GM18498 (cell line): ENCODE measurements around the gene UROD.
"Not testable (repeated sequence)": the region's sequence is repeated elsewhere in the genome, so short reads cannot be mapped to it uniquely, and the experiment has no call there.

Experiments used
- ATAC-seq: cut with Tn5 transposase; IDR thresholded peaks from one replicate; pipeline ENCODE4 v1.9.1; 2021; ENCODE audit warnings: mild to moderate bottlenecking, moderate library complexity; ENCODE audit not compliant: unreplicated experiment

UROD gene

DNA sequence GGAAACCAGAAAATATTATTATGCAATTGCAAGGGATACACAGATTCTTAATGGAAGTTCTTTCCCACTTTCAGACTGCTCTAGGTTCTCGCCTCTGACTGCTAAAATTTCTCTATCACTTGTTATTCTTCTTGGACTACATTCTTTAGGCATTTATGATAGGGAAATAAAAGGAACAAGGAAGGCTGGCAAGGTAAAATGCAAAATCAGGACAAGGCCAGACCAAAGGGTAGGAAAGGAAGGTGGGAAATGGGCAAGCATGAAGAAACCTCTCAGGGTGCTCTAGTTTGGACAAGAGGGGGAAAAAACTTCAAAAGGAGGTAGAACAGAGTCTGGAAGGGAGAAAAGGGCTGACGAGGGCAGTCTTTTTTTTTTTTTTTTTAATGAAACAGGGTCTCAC, 26.2 kb downstream of the UROD start:
- no peak for ATAC-seq

- no peak for ATAC-seq
Observed at GRCh38 chr1:45038661-45039364, 26.8 kb downstream of the UROD start.

DNA sequence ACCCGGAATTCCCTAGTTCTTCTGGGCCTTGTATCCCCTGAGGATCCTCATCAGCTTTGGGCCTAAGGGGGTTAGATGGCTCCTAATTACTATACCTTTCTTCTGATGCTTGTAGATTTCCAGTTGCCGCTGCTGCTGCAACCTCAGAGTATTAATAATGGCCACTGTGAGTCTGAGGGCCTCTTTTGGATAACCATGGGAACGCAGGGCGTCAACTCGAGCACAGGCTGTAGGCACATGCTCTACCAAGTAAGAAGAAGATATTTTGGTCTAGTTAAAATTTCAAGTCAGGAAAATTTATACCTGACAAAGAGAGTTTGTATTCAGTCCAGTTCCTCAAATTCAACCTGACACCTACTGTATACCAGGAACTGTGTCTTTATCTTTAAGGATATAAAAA, 28.2 kb downstream of the UROD start:
- no peak for ATAC-seq

GRCh38 chr1:45043094-45043493, 31.0 kb downstream of the UROD start:
- no peak for ATAC-seq

DNA sequence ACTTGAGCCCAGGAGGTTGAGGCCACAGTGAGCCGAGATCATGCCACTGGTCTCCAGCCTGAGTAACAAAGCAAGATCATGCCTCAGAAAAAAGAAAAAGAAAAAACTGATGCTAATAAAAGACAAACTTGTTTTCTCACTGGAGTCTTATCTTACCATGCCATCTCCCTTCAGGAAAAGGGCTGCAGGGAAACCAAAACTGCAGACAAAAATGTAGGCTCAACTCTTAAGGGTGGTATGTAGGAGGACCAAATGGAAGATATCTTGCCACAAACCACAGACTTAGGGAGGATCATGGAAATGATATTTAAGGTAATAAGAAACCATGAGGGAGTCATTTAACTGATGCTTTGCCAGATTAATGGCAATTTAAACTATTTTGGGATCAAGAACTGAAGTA, 32.9 kb downstream of the UROD start:
- no peak for ATAC-seq

DNA sequence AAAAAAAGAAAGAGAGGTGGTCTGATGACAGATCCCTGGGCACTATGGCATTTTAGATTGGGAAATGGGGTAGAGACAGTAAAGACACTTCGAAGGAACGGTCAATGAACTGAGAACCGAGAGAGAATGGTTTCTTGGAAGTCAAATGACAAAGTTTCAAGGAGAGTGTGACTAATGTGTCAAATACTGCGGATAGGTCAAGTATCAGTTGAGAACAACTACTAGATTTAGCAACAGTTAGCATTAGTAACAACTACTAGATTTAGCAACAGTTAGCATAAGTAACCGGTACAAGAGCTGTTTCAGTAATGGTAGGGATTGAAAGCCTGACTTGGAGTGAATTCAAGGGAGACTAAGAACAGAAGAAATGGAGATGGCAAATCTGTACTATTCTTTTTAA, 35.0 kb downstream of the UROD start:
- no peak for ATAC-seq

DNA sequence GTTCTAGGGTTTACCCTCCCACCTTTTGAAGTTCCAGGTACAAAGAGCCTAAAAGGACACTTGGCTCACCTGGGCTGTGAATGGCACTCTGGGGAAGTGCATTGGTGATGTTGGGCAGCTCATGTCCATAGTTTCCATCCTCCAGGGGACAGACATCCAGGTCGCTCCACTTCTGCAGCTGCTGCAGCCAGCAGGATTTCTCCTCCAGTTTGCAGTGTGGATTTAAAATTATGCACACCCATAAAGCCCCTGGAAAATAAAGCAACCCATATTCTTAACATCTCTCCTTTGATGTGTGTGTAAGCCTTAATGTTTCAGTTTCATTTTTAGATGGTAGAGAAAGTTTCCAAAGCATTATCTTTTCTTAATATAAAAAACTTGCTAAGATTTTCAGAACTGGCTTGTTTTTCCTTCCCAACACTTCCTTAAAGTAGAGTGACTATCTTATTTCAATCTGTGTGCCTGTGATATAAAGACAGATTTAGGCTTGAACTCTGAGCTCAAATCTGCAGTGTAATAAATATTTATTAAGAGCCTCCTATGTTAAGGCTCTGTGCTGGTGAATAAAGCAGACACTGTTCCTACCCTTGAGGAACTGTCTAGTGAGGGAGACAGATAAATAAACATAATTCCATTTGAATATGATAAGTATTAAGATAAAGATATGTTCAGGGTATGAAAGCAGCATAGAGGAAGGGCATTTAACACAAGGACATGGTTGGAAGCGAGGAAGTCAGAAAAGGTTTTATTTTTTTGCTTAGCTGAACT, 39.1 kb downstream of the UROD start:
- no peak for ATAC-seq

DNA sequence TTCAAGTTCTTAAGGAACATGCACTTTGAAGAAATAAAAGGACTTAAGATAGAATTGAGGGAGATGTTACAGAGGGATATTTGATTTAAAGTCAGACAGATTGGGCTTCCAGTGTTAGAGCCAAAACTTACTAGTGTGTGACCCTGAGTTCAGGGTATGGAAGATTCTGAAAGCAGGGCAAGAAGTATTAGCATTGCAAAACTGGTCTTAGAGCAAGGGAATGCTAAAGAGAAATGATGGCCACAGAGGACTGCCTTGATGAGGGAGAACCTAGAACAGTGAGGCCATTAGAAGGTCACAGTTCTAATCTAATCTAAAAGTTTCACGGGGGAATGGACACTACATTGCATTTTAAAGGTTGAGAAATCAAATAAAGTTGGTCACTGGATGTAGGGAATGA, 45.5 kb downstream of the UROD start:
- ATAC-seq: no peak

GRCh38 chr1:45059829-45060228, 47.8 kb downstream of the UROD start:
- no peak for ATAC-seq

DNA sequence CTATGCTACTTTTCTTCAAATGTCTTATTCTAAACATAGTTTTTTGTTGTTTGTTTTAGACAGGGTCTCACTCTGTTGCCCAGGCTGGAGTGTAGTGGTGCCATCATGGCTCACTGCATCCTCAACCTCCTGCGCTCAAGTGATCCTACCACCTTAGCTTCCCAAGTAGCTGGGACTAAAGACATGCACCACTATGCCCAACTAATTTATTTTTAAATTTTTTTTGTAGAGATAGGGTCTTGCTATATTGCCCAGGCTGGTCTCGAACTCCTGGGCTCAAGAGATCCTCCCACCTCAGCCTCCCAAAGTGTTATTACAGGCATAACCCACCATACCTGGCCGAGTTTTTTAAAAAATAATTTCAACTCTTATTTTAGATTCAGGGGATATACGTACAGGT, 50.4 kb downstream of the UROD start:
- ATAC-seq: not testable (repeated sequence)

GRCh38 chr1:45065083-45065482, 53.0 kb downstream of the UROD start:
- no peak for ATAC-seq
